ENCODE measurements around the gene TTYH3.
"Not testable (repeated sequence)": the region's sequence is repeated elsewhere in the genome, so short reads cannot be mapped to it uniquely, and the experiment has no call there.

TTYH3 gene

DNA sequence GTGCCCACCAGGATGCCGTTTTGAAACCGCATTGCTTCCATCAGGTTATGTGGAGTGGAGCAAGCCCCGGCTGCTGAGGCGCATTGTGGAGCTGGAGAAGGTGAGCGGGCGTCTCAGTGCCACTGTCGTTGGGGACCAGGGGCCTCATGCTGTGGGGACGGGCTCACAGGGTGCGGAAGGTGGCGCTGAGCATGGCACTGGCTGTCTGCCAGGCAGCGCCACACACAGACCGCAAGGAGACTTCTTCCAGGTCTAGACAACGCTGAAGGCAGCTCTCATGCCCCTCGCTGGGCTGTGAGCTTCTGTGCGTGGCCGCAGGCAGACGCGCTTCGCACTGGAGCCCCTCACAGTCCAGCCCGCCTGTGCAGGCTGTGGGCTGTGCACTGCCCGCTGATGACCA lies 44.0 kb upstream of the TTYH3 start:
- no peak overlapping the region for H3K4me3 ChIP-seq (ENCODE audit: low read depth, low read length)
- TF ChIP-seq CTCF (IDR thresholded peaks at IDR 0.05; ENCODE audit: control insufficient read depth, extremely low read depth, insufficient read depth), result no peak
- no peak for DNase-seq (ENCODE audit: low read depth)

DNA sequence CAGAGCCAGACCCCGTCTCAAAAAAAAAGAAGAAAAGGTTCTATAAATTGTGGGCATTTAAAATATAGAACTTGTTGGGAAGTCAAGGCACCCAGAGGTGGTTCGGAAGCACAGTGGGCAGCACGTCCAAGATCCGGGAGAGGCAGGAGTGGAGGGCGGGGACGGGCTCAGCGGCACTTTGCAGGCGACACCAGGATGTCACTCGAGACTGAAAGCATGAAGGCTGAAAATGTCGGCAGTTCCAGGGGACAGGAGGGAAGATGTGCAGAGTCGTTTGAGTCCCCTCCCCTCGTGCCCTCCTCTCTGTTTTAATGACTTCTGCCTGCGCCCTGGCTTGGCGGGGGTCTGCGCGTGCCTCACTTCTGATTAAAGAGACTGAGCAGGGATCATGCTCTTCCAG lies 42.4 kb upstream of the TTYH3 start:
- no peak for DNase-seq (ENCODE audit: low read depth)
- H3K4me3 ChIP-seq (ENCODE audit: low read depth, low read length), result no peak overlapping the region
- no peak for TF ChIP-seq CTCF (IDR thresholded peaks at IDR 0.05; ENCODE audit: control insufficient read depth, extremely low read depth, insufficient read depth)

DNA sequence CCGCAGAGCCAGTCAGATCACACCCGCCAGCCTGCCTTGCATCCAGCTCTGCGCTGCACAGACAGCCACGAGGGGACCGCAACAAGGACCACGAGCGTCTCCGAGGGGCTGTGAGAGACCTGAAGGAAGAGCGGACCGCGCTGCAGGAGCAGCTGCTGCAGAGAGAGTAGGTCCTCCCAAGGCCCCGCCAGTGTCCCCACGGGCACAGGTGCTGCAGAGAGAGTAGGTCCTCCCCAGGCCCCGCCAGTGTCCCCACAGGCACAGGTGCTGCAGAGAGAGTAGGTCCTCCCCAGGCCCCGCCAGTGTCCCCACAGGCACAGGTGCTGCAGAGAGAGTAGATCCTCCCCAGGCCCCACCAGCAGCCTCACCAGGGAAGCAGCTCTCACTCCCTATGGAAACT lies 41.8 kb upstream of the TTYH3 start:
- not testable (repeated sequence) for H3K4me3 ChIP-seq (ENCODE audit: low read depth, low read length); DNase-seq (ENCODE audit: low read depth)

DNA sequence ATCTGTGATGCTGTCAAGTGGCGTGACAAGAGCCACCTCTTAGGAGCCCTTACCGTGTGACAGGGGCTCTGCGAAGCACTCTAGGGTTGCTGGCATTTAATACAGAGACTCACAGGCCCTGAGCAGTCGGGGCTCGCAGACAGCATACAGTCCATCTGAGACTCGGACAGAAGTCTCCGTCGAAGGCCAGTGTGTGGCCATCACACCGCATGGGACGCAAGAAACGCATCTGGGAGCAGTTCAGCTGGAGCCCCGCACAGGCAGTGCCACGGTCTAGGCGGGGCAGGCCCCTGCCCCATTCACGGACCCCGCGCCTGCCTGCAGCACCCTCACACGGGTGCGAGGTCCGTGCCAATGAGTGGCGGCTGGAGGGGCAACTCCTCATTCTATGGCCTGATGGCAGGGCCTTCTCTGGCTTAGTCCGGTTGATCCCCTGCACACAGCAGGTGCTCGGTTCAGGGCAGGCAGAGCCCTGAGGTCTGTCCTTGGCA lies 39.4 kb upstream of the TTYH3 start:
- no peak overlapping the region for H3K4me3 ChIP-seq (ENCODE audit: low read depth, low read length)
- no peak for TF ChIP-seq CTCF (IDR thresholded peaks at IDR 0.05; ENCODE audit: control insufficient read depth, extremely low read depth, insufficient read depth)
- DNase-seq (ENCODE audit: low read depth), result no peak

DNA sequence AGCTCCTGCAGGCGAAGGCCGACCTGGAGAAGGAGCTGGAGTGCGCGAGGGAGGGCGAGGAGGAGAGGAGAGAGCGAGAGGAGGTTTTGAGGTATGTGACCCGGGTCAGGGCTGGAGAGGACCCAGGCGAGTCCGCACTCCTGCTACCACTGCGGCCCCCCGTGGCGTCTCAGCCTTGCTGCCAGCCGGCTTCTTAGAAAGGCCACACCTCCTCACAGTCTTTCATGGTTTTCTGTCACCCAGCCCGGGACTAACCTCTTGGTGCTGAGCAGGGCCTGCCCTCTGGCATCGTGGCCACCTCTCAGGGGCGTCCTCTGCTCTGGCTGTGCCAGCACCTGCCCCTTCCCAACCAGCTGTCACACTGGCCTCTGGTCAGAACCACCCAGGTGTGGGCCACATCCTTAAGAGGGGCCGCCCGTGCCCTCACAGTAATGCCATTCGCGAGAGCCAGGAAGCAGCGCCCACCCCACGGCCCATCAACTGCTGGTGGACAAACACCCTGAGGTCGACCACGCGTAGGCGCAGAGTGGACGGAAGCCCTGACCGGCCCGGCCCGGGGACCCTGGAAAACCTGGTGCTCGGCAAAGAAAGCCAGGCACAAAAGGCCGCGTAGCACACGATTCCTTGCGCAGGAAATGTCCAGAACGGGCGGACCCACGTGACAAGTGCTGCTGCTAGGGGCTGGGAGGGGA lies 38.6 kb upstream of the TTYH3 start:
- TF ChIP-seq CTCF (IDR thresholded peaks at IDR 0.05; ENCODE audit: control insufficient read depth, extremely low read depth, insufficient read depth), result no peak
- no peak for DNase-seq (ENCODE audit: low read depth)
- no peak overlapping the region for H3K4me3 ChIP-seq (ENCODE audit: low read depth, low read length)

DNA sequence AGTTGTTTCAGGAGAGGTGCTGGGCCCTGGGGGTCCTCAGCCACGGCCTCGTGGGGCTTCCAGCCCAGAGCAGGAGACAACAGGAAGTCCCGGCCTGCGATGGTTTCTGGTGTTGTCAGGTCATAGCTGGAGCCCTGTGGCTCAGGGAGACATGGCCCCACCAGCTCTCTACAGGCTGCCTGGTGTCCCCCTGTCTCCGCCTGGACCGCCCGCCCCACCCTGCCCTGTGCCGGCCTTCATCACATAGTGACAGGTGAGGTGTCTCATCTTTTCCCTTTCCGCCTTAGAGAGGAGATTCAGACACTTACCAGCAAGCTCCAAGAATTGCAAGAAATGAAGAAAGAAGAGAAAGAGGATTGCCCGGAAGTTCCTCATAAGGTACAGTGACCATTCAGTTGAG lies 37.2 kb upstream of the TTYH3 start:
- DNase-seq (ENCODE audit: low read depth), result no peak
- no peak overlapping the region for H3K4me3 ChIP-seq (ENCODE audit: low read depth, low read length)
- no peak for TF ChIP-seq CTCF (IDR thresholded peaks at IDR 0.05; ENCODE audit: control insufficient read depth, extremely low read depth, insufficient read depth)

DNA sequence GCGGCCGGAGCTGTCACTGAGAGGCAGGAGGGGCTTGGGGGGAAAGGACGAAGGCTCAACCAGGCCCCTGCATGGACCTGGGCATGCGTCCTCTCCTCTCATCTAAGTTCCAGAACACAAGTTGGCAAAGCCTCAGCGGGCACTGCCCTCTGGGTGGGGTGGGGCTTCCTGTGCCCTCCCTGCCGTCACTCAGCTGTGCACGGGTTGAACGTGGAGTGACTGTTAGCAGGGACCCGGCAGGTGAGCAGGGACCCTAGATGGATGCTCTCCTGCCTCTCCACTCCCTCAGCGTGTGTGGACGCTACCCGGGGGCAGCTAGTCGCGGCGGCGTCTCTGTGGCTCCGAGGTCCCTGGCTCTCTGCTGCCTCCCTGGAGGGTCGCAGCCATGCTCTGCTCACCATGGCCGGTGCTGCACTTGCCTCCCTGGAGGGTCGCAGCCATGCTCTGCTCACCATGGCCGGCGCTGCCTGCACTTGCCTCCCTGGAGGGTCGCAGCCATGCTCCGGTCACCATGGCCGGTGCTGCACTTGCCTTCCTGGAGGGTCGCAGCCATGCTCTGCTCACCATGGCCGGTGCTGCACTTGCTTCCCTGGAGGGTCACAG lies 36.4 kb upstream of the TTYH3 start:
- no peak for TF ChIP-seq CTCF (IDR thresholded peaks at IDR 0.05; ENCODE audit: control insufficient read depth, extremely low read depth, insufficient read depth)
- DNase-seq (ENCODE audit: low read depth), result no peak
- no peak overlapping the region for H3K4me3 ChIP-seq (ENCODE audit: low read depth, low read length)
